Measurements from ENCODE around the gene DMRT3. TPM values are rescaled to one million over a fixed set of nuclear protein-coding genes. Genes with fewer than 3 reads are reported as not detected.

DMRT3 gene
- total RNA-seq, 1 donor from 2014 or later: not detected

DNA sequence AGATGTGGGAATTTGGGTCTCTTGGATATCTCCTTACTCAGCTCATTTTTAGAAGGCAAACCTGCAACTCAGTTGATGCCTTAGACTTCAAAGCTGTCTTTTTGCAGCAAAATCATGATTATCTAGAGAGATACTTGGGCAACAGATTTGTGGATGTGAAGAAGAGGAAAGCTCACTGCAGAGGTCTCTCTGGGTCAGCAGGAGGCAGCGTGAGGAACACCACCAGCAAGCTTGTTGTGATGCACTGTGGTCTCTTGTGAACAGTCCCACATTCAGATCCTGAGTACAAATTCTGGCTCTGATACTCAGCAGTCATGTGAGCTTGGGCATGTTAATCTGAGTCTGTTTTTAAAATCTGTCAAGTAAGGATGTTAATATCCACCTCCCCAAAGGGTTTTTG, 26.3 kb upstream of the DMRT3 start:
- Mint-ChIP-seq H3K4me3 (ENCODE audit: unreplicated experiment) (no peak overlapping the region), H3K36me3 (ENCODE audit: low read depth, unreplicated experiment) (no peaks in the 10 kb centered on the region), H3K4me1 (ENCODE audit: unreplicated experiment) (no peaks in the 10 kb centered on the region), H3K27me3 (ENCODE audit: unreplicated experiment) (no peaks in the 10 kb centered on the region), H3K9me3 (ENCODE audit: unreplicated experiment) (no peaks in the 10 kb centered on the region), H3K27ac (ENCODE audit: unreplicated experiment) (no peak overlapping the region)
- TF ChIP-seq, protein P1, sequence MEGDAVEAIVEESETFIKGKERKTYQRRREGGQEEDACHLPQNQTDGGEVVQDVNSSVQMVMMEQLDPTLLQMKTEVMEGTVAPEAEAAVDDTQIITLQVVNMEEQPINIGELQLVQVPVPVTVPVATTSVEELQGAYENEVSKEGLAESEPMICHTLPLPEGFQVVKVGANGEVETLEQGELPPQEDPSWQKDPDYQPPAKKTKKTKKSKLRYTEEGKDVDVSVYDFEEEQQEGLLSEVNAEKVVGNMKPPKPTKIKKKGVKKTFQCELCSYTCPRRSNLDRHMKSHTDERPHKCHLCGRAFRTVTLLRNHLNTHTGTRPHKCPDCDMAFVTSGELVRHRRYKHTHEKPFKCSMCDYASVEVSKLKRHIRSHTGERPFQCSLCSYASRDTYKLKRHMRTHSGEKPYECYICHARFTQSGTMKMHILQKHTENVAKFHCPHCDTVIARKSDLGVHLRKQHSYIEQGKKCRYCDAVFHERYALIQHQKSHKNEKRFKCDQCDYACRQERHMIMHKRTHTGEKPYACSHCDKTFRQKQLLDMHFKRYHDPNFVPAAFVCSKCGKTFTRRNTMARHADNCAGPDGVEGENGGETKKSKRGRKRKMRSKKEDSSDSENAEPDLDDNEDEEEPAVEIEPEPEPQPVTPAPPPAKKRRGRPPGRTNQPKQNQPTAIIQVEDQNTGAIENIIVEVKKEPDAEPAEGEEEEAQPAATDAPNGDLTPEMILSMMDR (IDR thresholded peaks at IDR 0.05; ENCODE audit: unreplicated experiment): no peak
- no peak for DNase-seq (ENCODE audit: low spot score)

DNA sequence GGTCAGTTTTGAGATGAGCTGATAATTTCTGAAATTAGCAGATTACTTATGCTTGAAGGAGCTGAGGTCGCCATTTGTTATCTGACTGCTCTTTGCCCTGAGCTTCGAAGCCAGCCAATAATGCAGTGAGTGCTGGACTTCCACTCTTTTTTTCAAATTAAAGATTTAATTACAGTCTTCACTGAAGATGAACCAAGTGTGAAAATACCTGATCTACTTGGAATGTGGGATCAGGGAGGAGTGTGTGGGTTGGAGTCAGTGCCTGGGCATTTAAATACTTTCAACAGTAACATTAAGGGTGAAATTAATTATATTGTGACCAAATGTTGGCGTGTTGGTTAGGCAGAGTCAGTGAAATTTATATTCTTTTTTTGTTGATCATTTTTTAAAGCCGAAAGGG, 23.9 kb upstream of the DMRT3 start:
- no peaks in the 10 kb centered on the region for H3K27me3 Mint-ChIP-seq (ENCODE audit: unreplicated experiment)
- no peaks in the 10 kb centered on the region for H3K4me1 Mint-ChIP-seq (ENCODE audit: unreplicated experiment)
- no peaks in the 10 kb centered on the region for H3K36me3 Mint-ChIP-seq (ENCODE audit: low read depth, unreplicated experiment)
- H3K27ac Mint-ChIP-seq (ENCODE audit: unreplicated experiment): no peak overlapping the region
- H3K4me3 Mint-ChIP-seq (ENCODE audit: unreplicated experiment): no peak overlapping the region
- TF ChIP-seq, protein P1 (IDR thresholded peaks at IDR 0.05; ENCODE audit: unreplicated experiment): no peak
- DNase-seq (ENCODE audit: low spot score): no peak
- H3K9me3 Mint-ChIP-seq (ENCODE audit: unreplicated experiment): no peaks in the 10 kb centered on the region

DNA sequence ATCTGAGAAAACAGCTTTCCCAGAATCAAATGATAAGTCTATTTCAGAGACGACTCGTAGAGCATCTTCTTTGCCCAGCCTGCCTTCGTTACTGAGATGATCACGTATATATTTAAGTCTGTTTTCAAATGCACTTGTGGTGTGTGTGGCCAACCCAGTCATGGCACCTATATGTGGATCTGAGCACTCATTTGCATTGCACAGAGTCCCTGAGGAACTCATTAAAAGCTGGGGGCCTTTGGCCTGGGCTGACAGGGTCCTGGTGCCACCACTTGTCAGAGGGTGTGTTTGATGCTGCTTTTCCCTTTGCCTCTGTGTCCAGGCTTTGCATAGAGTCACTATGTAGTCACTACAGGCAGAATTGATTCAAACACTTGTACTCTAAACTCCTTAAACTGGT, 17.4 kb upstream of the DMRT3 start:
- Mint-ChIP-seq H3K27me3 (ENCODE audit: unreplicated experiment) (no peaks in the 10 kb centered on the region), H3K4me3 (ENCODE audit: unreplicated experiment) (no peak overlapping the region), H3K36me3 (ENCODE audit: low read depth, unreplicated experiment) (no peaks in the 10 kb centered on the region), H3K27ac (ENCODE audit: unreplicated experiment) (no peak overlapping the region), H3K9me3 (ENCODE audit: unreplicated experiment) (no peaks in the 10 kb centered on the region), H3K4me1 (ENCODE audit: unreplicated experiment) (no peaks in the 10 kb centered on the region)
- TF ChIP-seq, protein P1 (IDR thresholded peaks at IDR 0.05; ENCODE audit: unreplicated experiment): no peak
- DNase-seq (ENCODE audit: low spot score): no peak

DNA sequence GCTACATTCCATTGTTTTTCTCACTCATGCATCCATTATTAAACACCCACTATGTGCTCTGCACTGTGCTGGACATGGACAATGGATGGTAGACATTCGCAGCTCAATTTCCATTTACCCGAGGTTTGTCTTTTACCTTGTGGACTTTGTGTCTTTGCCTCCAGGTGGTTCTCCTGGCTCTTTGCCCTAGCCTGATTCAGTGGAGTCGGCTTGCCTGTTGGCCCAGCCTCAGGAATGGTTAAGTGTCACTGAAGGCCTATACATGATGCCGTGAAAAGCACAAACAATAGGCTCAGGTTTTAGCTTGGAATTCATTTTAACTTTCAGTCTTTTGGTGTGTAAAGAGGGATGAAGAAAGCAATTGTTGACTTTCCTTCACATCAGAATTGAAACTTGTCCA, 16.5 kb upstream of the DMRT3 start:
- Mint-ChIP-seq H3K9me3 (ENCODE audit: unreplicated experiment) (no peaks in the 10 kb centered on the region), H3K27ac (ENCODE audit: unreplicated experiment) (no peak overlapping the region), H3K27me3 (ENCODE audit: unreplicated experiment) (no peaks in the 10 kb centered on the region), H3K36me3 (ENCODE audit: low read depth, unreplicated experiment) (no peaks in the 10 kb centered on the region), H3K4me1 (ENCODE audit: unreplicated experiment) (no peaks in the 10 kb centered on the region), H3K4me3 (ENCODE audit: unreplicated experiment) (no peak overlapping the region)
- no peak for DNase-seq (ENCODE audit: low spot score)
- TF ChIP-seq, protein P1 (IDR thresholded peaks at IDR 0.05; ENCODE audit: unreplicated experiment): no peak

DNA sequence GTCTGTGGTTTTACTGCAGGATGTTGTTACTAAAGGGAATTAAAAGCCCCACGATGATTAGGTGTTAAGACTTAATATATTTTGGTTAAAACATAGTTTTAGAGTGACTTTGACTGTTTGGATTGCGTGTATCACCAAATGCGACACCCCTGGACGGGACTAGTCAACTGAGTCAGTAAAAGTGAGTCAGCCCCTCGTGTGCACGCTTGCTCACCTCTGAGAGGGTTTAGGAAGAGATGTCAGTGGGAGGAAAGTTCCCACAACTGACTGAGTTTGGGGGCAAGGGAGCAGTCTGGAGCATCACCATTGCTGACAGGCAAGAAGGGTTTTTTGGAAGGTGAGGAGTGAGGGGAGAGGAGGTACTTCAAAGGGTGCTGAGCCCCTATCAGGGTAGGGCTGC, 14.4 kb upstream of the DMRT3 start:
- Mint-ChIP-seq H3K4me3 (ENCODE audit: unreplicated experiment) (no peak overlapping the region), H3K27ac (ENCODE audit: unreplicated experiment) (no peak overlapping the region)

More for the DNA sequence above, 14.4 kb upstream of the DMRT3 start:
- TF ChIP-seq, protein P1 (IDR thresholded peaks at IDR 0.05; ENCODE audit: unreplicated experiment): no peak
- Mint-ChIP-seq H3K27me3 (ENCODE audit: unreplicated experiment) (no peaks in the 10 kb centered on the region), H3K9me3 (ENCODE audit: unreplicated experiment) (no peaks in the 10 kb centered on the region), H3K4me1 (ENCODE audit: unreplicated experiment) (no peaks in the 10 kb centered on the region), H3K36me3 (ENCODE audit: low read depth, unreplicated experiment) (no peaks in the 10 kb centered on the region)
- DNase-seq (ENCODE audit: low spot score): no peak

Measured in endothelial cell (in vitro differentiated cells).